GM19351 (cell line): ENCODE measurements around the gene PCMT1.
"Not testable (repeated sequence)": the region's sequence is repeated elsewhere in the genome, so short reads cannot be mapped to it uniquely, and the experiment has no call there.

Experiments used
- ATAC-seq: cut with Tn5 transposase; IDR thresholded peaks from one replicate; pipeline ENCODE4 v1.9.1; 2021; ENCODE audit warnings: mild to moderate bottlenecking, moderate library complexity; ENCODE audit not compliant: unreplicated experiment

The PCMT1 gene

GRCh38 chr6:149852881-149853280, 103.3 kb downstream of the PCMT1 start:
- no peak for ATAC-seq

- not testable (repeated sequence) for ATAC-seq
Measured at GRCh38 chr6:149854017-149854416, 104.5 kb downstream of the PCMT1 start.

- ATAC-seq = no peak
Measured at GRCh38 chr6:149854532-149854931, 105.0 kb downstream of the PCMT1 start.

- no peak for ATAC-seq
Measured at GRCh38 chr6:149855040-149855654, 105.6 kb downstream of the PCMT1 start.

- ATAC-seq = no peak
Measured at GRCh38 chr6:149855741-149856140, 106.2 kb downstream of the PCMT1 start.

- no peak for ATAC-seq
Measured at GRCh38 chr6:149856256-149856994, 106.9 kb downstream of the PCMT1 start.

- ATAC-seq = no peak
Measured at GRCh38 chr6:149857541-149857940, 108.0 kb downstream of the PCMT1 start.

- no peak for ATAC-seq
Measured at GRCh38 chr6:149859368-149859767, 109.8 kb downstream of the PCMT1 start.

GRCh38 chr6:149859938-149860337, 110.4 kb downstream of the PCMT1 start:
- ATAC-seq = no peak

GRCh38 chr6:149860513-149860833, 110.9 kb downstream of the PCMT1 start:
- no peak for ATAC-seq
